BLaER1 treated with 17β-estradiol and CSF1 and Interleukin-3, amounts not matched to agents 10 nM and 100 nM (cell line): ENCODE results near the gene CDC42BPA.

Experiments used
- H3K27ac ChIP-seq, 11 experiments: shearing (Covaris generic); formaldehyde crosslinking; 2 replicates each; pipeline ENCODE4 v1.8.1; 2022
- H3K27me3 ChIP-seq, 11 experiments: shearing (Covaris generic); formaldehyde crosslinking; 2 replicates each; pipeline ENCODE4 v1.8.1; 2022
- H3K36me3 ChIP-seq, 11 experiments: shearing (Covaris generic); formaldehyde crosslinking; 2 replicates each; pipeline ENCODE4 v1.8.1; 2022
- H3K4me1 ChIP-seq, 10 experiments: shearing (Covaris generic); formaldehyde crosslinking; 2 replicates each; pipeline ENCODE4 v1.8.1; 2022
- H3K4me2 ChIP-seq, 11 experiments: shearing (Covaris generic); formaldehyde crosslinking; 2 replicates each; pipeline ENCODE4 v1.8.1; 2022
- H3K4me3 ChIP-seq, 10 experiments: shearing (Covaris generic); formaldehyde crosslinking; 2 replicates each; pipeline ENCODE4 v1.8.1; 2022
- H3K9ac ChIP-seq, 11 experiments: shearing (Covaris generic); formaldehyde crosslinking; 2 replicates each; pipeline ENCODE4 v1.8.1; 2022
- H3K9me3 ChIP-seq, 11 experiments: shearing (Covaris generic); formaldehyde crosslinking; replicated peaks in 1 of 11; 2 replicates each; pipeline ENCODE4 v1.8.1; 2022
- H4K20me1 ChIP-seq, 11 experiments: shearing (Covaris generic); formaldehyde crosslinking; 2 replicates each; pipeline ENCODE4 v1.8.1; 2022
- Cebpa-rat ChIP-seq, 11 experiments: shearing (Covaris generic); IDR thresholded peaks; 2 replicates each; pipeline ENCODE4 v1.8.1; 2022

Gene CDC42BPA

GRCh38 chr1:226995365-226996332 is 322.6 kb downstream of the CDC42BPA start:
- Histone ChIP-seq H3K36me3 (peaks cover 0 to 12% (median 0%) of the 10 kb centered on the region in 11 experiments; a peak in 2 of 22 replicates), H3K9me3 (peaks cover 0 to 6% (median 0%) of the 10 kb centered on the region in 11 experiments; a peak in 6 of 22 replicates), H4K20me1 (no peaks in the 10 kb centered on the region), H3K27ac (no peak overlapping the region), H3K4me1 (peaks cover 2 to 15% (median 9%) of the 10 kb centered on the region in 10 experiments), H3K9ac (no peak overlapping the region), H3K27me3 (no peaks in the 10 kb centered on the region), H3K4me2 (peak overlapping the region in 6 of 11 experiments; percentile 11 to 35 (median 28); a peak in 9 of 22 replicates), H3K4me3 (no peak overlapping the region)
- no peak for TF ChIP-seq Cebpa-rat (IDR thresholded peaks at IDR 0.05)

DNA sequence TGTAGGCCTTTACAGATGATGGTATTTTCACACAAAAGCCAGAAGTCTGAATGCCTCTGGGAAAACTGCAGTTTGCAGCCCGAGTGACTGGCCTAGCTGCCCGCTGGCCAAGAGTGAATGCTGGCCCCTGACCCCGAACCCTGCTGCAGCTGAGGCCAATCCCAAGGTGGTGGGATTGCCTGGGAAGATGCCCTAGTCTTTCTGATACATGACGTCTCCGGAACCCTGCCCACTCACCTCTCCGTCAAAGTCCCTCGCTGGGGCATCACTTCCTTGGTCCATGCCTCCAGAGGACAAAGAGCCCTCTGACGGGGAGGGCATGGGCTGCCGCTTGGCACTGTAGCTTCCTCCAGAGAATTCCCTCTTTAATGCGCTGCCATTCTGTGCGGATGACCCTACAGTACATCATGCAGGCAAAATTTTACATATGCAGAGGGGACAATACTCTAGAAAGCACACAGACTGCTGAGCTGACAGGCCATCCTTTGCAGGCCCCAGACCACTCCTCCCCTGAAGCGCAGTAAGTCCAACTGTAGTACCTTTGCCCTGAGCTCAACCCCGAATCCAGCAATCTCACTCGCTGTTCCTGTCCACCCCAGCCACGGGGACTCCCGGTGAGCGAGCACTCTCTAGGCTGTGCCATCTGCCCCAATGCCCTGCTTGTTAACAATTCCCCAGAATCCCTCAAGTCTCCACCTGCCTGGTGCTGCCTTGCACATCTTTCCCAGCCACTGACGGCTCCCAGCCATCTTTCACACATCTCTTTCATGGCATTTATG is 323.5 kb downstream of the CDC42BPA start:
- H3K4me3 ChIP-seq: no peak overlapping the region
- no peak overlapping the region; a peak in 1 of 22 replicates for H3K4me2 ChIP-seq

DNA sequence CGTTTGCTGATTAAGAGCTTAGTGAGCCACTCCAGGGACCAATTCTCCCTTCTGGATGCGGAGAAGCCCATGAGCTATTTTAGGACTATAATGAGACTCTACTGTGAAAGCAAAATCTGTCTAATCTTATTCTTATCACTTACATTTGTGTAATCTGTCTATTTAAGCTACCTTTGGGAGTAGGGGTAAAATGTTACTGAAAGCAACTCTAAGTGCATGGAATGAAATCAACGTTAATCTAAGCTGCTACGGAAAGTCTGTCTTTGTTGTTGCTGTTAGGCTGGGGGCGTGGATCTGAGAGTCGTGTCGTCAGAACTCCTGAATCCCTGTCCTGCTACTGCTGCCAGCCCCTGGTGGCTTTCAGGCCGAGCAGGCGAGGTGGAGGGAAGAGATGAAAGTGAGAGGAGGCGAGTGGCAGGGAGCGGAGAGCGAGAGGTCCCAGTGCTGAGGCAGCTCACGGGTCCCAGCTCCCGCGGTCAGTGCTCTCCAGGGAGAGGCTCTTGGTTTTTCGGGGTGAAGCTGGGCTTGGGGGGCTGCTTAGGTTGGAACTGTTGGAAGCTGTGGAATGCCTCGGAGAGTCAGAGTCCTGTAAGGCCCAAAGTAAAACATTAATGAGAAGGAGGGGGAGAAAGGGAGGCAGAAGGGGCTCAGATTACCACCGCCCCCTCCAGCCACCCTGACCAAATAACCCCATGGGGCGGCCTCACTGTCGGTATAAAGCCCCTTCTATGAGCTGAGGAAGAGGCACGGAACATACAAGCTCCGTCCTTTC is 324.3 kb downstream of the CDC42BPA start:
- no peaks in the 10 kb centered on the region for H4K20me1 ChIP-seq
- H3K27ac ChIP-seq: no peak overlapping the region
- peaks cover 0 to 5% (median 0%) of the 10 kb centered on the region in 11 experiments; a peak in 6 of 22 replicates for H3K9me3 ChIP-seq
- H3K27me3 ChIP-seq: no peaks in the 10 kb centered on the region
- TF ChIP-seq Cebpa-rat (IDR thresholded peaks at IDR 0.05): no peak
- no peak overlapping the region for H3K9ac ChIP-seq
- H3K4me1 ChIP-seq: peaks cover 18 to 31% (median 25%) of the 10 kb centered on the region in 10 experiments
- no peak overlapping the region for H3K4me3 ChIP-seq
- H3K36me3 ChIP-seq: peaks cover 0 to 12% (median 0%) of the 10 kb centered on the region in 11 experiments; a peak in 2 of 22 replicates
- no peak overlapping the region for H3K4me2 ChIP-seq

More for the DNA sequence above, 323.5 kb downstream of the CDC42BPA start:
- H3K27me3 ChIP-seq: no peaks in the 10 kb centered on the region
- peaks cover 0 to 6% (median 0%) of the 10 kb centered on the region in 11 experiments; a peak in 6 of 22 replicates for H3K9me3 ChIP-seq
- TF ChIP-seq Cebpa-rat (IDR thresholded peaks at IDR 0.05): no peak
- H4K20me1 ChIP-seq: no peaks in the 10 kb centered on the region
- peaks cover 10 to 23% (median 18%) of the 10 kb centered on the region in 10 experiments for H3K4me1 ChIP-seq
- no peak overlapping the region for H3K27ac ChIP-seq
- H3K36me3 ChIP-seq: peaks cover 0 to 12% (median 0%) of the 10 kb centered on the region in 11 experiments; a peak in 2 of 22 replicates
- H3K9ac ChIP-seq: no peak overlapping the region

- no peak overlapping the region for H3K4me3 ChIP-seq
- H3K4me2 ChIP-seq: no peak overlapping the region
- H3K36me3 ChIP-seq: peaks cover 0 to 16% (median 10%) of the 10 kb centered on the region in 11 experiments; a peak in 17 of 22 replicates
- H3K27me3 ChIP-seq: no peaks in the 10 kb centered on the region
- no peak overlapping the region for H3K27ac ChIP-seq
- no peaks in the 10 kb centered on the region for H3K9me3 ChIP-seq
- no peak overlapping the region for H3K9ac ChIP-seq
- peaks cover 29 to 44% (median 39%) of the 10 kb centered on the region in 10 experiments for H3K4me1 ChIP-seq
- no peak for TF ChIP-seq Cebpa-rat (IDR thresholded peaks at IDR 0.05)
- no peaks in the 10 kb centered on the region for H4K20me1 ChIP-seq
These were observed 326.4 kb downstream of the CDC42BPA start for GRCh38 chr1:226991920-226992319.

GRCh38 chr1:226990133-226990716 is 328.1 kb downstream of the CDC42BPA start:
- Histone ChIP-seq H3K27me3 (no peaks in the 10 kb centered on the region), H3K9ac (peak overlapping the region in 10 of 11 experiments; percentile 2 to 61 (median 51); a peak in 13 of 22 replicates), H3K36me3 (peaks cover 7 to 33% (median 27%) of the 10 kb centered on the region in 11 experiments; a peak in 20 of 22 replicates), H3K4me3 (no peak overlapping the region), H3K27ac (peak overlapping the region; percentile 17 to 78 (median 64); a peak in 18 of 22 replicates), H3K9me3 (no peaks in the 10 kb centered on the region), H3K4me2 (peak overlapping the region; percentile 59 to 89 (median 76)), H4K20me1 (no peaks in the 10 kb centered on the region), H3K4me1 (peaks cover 29 to 35% (median 33%) of the 10 kb centered on the region in 10 experiments)
- no peak for TF ChIP-seq Cebpa-rat (IDR thresholded peaks at IDR 0.05)

GRCh38 chr1:226989085-226989920 is 329.0 kb downstream of the CDC42BPA start:
- Histone ChIP-seq H3K4me3 (peak overlapping the region in 1 of 10 experiments; percentile 4; a peak in 1 of 20 replicates), H3K36me3 (peaks cover 7 to 41% (median 35%) of the 10 kb centered on the region in 11 experiments; a peak in 20 of 22 replicates), H3K9me3 (no peaks in the 10 kb centered on the region), H3K4me1 (peaks cover 29 to 35% (median 32%) of the 10 kb centered on the region in 10 experiments), H4K20me1 (no peaks in the 10 kb centered on the region), H3K9ac (peak overlapping the region in 10 of 11 experiments; percentile 13 to 61 (median 50); a peak in 17 of 22 replicates), H3K4me2 (peak overlapping the region; percentile 59 to 89 (median 76)), H3K27me3 (no peaks in the 10 kb centered on the region), H3K27ac (peak overlapping the region; percentile 46 to 78 (median 64); a peak in 21 of 22 replicates)
- TF ChIP-seq Cebpa-rat (IDR thresholded peaks at IDR 0.05): no peak

- Histone ChIP-seq H3K4me2 (peak overlapping the region in 8 of 11 experiments; percentile 34 to 86 (median 78); a peak in 9 of 22 replicates), H3K9me3 (no peaks in the 10 kb centered on the region), H3K9ac (peak overlapping the region in 1 of 11 experiments; percentile 59; a peak in 1 of 22 replicates), H4K20me1 (no peaks in the 10 kb centered on the region; a peak in 1 of 22 replicates), H3K27me3 (no peaks in the 10 kb centered on the region), H3K4me1 (peaks cover 29 to 35% (median 32%) of the 10 kb centered on the region in 10 experiments), H3K36me3 (peaks cover 7 to 51% (median 39%) of the 10 kb centered on the region in 11 experiments; a peak in 20 of 22 replicates), H3K4me3 (no peak overlapping the region), H3K27ac (no peak overlapping the region)
- TF ChIP-seq Cebpa-rat (IDR thresholded peaks at IDR 0.05): no peak
These were observed 330.0 kb downstream of the CDC42BPA start for GRCh38 chr1:226988334-226988666.
